ENCODE measurements around the gene TMEM198. TPM values are rescaled to one million over a fixed set of nuclear protein-coding genes. Genes with fewer than 3 reads are reported as not detected.

Gene TMEM198
- total RNA-seq, 6 experiments from 2014 or later = 2.3 to 2.8 (median 2.7) TPM

DNA sequence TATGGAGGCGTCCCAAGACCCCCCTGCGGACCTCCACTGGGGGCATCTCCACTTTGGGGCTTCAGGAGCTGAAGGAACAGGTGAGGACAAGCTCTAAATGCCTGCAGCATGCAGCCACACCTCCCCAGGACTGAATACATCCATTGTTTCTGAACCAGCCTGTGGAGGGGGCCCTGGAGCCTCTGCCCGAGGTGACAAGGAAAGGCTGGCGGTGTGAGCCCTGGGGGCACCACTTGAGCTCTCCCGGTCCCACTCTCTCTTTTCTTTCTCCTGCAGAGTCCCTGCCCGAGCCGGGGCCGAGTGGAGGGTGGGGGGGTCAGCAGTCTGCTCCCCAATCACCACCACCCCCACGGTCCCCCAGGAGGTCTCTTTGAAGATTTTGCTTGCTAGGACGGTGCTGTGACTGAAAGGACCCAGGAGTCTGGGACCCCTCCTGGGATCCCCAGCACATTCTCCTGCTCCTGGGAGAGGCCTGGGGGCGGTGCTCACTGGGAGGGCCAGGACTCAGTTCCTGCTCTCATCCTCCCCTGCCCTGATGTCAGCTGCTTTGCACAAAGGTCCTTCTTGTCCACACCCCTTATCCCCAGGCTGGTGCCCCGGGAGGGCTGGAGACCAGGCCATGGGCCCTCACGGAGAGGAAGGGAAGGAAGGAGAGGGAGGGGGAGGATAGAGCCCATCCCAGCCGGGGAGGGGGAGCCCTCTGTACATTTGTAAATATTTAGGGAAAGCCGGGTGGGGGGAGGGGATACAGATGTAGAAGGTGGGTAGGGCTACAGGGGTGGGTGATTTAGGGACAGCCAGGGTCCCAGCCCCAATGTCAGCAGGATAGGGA is 6.0 kb upstream of the TMEM198 start:
- H3K27ac Mint-ChIP-seq = no peak overlapping the region

DNA sequence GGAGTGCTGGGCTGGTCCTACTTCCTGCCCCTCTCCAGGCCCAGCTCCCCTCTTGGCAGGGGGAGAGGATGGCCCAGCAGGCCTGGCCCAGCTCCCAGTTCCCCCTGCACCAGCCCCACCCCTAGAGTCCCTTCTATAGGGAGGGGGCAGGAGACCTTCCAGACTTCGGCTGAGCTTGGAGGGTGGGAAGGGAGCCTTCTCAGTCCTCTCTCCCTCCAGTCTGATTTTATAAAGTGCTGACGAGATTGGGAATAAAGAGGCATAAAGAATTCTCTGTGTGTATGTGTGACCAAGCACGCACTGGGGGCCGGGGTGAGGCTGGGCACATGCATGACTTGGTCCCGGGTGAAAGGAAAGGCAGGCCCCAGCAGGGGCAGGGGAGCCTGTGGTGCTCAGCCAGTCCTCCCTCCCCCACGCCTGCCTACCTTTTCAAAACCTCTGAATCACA is 5.3 kb upstream of the TMEM198 start:
- peaks cover 13% of the 10 kb centered on the region for H3K4me1 Mint-ChIP-seq (ENCODE audit: low read depth)
- DNase-seq = no peak
- peaks cover under 1% of the 10 kb centered on the region for H3K27me3 Mint-ChIP-seq (ENCODE audit: insufficient read depth)
- no peaks in the 10 kb centered on the region for H3K9me3 Mint-ChIP-seq
- H3K27ac Mint-ChIP-seq = no peak overlapping the region; the same call in 1 of the 2 replicates
- TF ChIP-seq, protein P1, sequence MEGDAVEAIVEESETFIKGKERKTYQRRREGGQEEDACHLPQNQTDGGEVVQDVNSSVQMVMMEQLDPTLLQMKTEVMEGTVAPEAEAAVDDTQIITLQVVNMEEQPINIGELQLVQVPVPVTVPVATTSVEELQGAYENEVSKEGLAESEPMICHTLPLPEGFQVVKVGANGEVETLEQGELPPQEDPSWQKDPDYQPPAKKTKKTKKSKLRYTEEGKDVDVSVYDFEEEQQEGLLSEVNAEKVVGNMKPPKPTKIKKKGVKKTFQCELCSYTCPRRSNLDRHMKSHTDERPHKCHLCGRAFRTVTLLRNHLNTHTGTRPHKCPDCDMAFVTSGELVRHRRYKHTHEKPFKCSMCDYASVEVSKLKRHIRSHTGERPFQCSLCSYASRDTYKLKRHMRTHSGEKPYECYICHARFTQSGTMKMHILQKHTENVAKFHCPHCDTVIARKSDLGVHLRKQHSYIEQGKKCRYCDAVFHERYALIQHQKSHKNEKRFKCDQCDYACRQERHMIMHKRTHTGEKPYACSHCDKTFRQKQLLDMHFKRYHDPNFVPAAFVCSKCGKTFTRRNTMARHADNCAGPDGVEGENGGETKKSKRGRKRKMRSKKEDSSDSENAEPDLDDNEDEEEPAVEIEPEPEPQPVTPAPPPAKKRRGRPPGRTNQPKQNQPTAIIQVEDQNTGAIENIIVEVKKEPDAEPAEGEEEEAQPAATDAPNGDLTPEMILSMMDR (IDR thresholded peaks at IDR 0.05) = no peak
- H3K36me3 Mint-ChIP-seq (ENCODE audit: low read depth) = peaks cover 9% of the 10 kb centered on the region
- no peak overlapping the region for H3K4me3 Mint-ChIP-seq

More for the DNA sequence above, 6.0 kb upstream of the TMEM198 start:
- peaks cover 7% of the 10 kb centered on the region for H3K27me3 Mint-ChIP-seq (ENCODE audit: insufficient read depth)
- peaks cover 13% of the 10 kb centered on the region for H3K4me1 Mint-ChIP-seq (ENCODE audit: low read depth)
- no peaks in the 10 kb centered on the region for H3K9me3 Mint-ChIP-seq
- H3K4me3 Mint-ChIP-seq = no peak overlapping the region
- DNase-seq = no peak
- peaks cover 9% of the 10 kb centered on the region for H3K36me3 Mint-ChIP-seq (ENCODE audit: low read depth)
- TF ChIP-seq, protein P1 (IDR thresholded peaks at IDR 0.05) = peak; percentile 12; the same call in 1 of the 2 replicates

DNA sequence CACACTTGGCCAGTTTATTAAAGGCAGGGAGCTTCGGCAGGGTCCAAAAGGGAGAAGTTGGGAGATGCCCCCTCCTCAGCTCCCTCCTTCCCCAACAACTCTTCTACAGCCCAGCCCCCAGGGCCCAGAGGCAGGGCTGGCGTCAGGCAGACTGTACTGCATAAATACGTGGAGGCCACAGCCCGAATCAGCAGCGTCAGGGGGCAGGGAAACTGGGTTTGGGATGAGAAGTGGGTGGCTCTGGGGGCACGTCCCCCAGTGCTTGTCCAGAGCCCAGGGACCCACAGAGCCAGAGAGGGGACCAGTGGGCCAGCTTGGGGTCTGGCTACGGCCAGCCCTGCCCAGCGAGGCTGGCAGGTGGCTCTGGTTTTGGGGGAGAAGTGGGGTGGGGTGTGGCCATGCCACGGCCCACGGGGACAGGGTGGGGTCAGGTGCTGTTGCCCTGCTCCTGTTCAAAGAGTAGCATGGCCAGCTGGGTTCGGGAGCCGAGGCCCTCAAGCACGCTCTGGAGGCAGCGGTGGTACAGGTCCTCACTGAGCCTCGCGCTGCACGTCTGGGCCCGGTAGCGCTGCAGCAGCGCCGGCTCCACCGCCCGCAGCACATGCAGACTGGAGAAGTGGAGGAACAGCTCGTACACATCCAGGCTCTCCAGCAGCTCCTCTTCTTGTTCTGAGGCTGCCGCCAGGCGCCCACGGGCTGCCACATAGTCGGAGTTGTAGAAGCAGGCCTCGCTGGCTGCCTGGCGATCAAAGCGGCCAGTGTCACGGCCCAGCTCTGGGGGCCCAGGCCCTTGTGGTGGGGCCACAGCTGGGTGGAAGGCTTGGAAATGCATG is 4.7 kb upstream of the TMEM198 start:
- Mint-ChIP-seq H3K9me3 (no peaks in the 10 kb centered on the region), H3K4me1 (ENCODE audit: low read depth) (peaks cover 14% of the 10 kb centered on the region), H3K27me3 (ENCODE audit: insufficient read depth) (no peaks in the 10 kb centered on the region; the same call in 1 of the 2 replicates)

DNA sequence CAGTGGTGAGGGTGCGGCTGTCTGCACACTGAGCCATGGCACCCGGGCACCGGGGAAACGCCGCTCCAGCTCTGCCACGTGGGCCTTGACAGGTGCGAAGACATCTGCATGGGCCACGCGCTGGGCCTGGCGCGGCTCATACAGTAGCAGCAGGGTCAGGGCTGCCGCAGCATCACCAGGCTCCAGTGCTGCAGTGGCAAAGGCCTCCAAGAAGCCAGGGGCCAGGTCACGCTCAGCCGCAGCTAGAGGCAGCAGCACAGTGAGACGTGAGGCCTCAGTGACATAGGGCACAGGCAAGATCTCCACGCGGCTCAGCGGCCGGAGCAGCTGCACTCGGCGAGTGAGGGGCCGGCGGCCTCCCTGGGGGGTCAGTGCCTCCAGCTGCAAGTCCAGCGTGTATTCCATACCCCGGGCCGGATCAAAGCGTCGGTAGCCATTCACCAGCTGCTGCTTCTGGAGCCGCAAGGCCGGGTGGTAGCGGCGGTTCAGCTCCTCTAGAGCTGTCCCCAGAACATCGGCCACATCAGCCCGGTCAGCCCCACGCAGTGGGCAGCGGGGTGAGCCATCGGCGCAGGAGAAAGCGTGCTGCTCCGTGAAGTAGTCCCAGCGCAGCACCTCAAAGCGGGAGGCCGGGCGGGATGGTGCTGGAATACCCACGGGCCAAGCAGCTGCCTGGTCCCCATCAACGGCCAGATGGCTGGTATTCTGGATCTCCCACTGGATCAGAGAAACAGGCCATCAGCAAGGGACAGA is 3.7 kb upstream of the TMEM198 start:
- Mint-ChIP-seq H3K27ac (no peak overlapping the region), H3K4me1 (ENCODE audit: low read depth) (peaks cover 22% of the 10 kb centered on the region), H3K9me3 (no peaks in the 10 kb centered on the region), H3K36me3 (ENCODE audit: low read depth) (peaks cover 9% of the 10 kb centered on the region), H3K4me3 (no peak overlapping the region), H3K27me3 (ENCODE audit: insufficient read depth) (no peaks in the 10 kb centered on the region; the same call in 1 of the 2 replicates)
- TF ChIP-seq, protein P1 (IDR thresholded peaks at IDR 0.05) = no peak
- DNase-seq = no peak

More for the DNA sequence above, 4.7 kb upstream of the TMEM198 start:
- H3K27ac Mint-ChIP-seq = no peak overlapping the region; the same call in 1 of the 2 replicates
- H3K36me3 Mint-ChIP-seq (ENCODE audit: low read depth) = peaks cover 9% of the 10 kb centered on the region
- TF ChIP-seq, protein P1 (IDR thresholded peaks at IDR 0.05) = no peak
- H3K4me3 Mint-ChIP-seq = no peak overlapping the region
- no peak for DNase-seq

All from HFFc6 (cell line).